ENCODE data around the gene SECTM1. TPM values are rescaled to one million over a fixed set of nuclear protein-coding genes. Genes with fewer than 3 reads are reported as not detected.

Gene SECTM1
- total and polyA plus RNA-seq, 9 of the 15 experiments (the other 6 are each of a cell fraction or from before 2014, with no cell fraction given) = 0.11 to 0.46 (median 0.18) TPM; not detected in 6

DNA sequence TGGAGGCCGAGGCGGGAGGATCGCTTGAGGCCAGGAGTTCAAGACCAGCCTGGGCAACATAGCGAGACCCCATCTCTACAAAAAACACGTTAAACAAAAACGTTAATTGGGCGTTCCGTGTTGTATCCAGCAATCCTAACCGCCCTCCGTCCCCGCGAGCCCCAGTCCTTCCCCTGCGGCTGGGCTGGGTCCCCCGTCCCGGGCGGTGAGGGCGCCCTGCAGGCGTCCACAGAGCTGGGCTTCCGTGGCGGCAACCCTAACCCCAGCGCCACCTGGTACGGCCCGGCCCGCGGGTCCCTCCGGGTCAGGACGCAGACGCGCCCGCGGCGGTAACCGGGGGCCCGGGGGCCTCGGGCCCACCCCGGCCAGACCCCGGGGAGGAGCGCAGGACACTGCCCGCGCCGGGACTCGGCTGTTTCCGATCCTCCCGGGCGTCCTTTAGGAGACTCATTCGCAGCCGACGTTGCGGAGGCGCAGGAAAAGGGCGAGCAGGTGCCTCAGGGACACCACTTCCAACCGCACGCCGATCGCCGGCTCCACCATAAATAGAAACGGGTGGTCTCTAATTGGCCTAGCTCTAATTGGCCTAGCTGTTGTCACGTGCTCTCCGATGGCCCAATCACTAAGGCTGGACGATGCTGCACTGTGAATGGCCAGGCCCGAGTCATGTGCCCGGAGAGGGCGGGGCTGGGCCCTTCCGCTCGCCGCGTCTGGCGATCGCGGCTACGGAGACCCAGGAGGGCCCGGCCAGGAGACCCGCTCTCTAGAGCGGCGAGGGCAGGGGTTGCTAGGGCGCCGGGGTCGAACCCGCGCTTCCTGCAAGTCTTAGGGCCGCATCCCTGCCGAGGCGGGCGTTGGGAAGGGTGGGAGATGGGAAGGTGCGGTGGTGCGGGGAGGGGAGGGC is 41.1 kb downstream of the SECTM1 start (continued):
- TF ChIP-seq, protein P1, sequence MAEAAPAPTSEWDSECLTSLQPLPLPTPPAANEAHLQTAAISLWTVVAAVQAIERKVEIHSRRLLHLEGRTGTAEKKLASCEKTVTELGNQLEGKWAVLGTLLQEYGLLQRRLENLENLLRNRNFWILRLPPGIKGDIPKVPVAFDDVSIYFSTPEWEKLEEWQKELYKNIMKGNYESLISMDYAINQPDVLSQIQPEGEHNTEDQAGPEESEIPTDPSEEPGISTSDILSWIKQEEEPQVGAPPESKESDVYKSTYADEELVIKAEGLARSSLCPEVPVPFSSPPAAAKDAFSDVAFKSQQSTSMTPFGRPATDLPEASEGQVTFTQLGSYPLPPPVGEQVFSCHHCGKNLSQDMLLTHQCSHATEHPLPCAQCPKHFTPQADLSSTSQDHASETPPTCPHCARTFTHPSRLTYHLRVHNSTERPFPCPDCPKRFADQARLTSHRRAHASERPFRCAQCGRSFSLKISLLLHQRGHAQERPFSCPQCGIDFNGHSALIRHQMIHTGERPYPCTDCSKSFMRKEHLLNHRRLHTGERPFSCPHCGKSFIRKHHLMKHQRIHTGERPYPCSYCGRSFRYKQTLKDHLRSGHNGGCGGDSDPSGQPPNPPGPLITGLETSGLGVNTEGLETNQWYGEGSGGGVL (CRISPR knock-in tag; IDR thresholded peaks at IDR 0.05) = no peak
- TF ChIP-seq MEF2D (tag; conservative IDR thresholded peaks at IDR 0.05; ENCODE audit: low read depth) = peak; percentile 82
- TF ChIP-seq SNRNP70 (optimal IDR thresholded peaks at IDR 0.05; ENCODE audit: low read depth, low read length) = no peak
- peak; percentile 67; the same call in 1 of the 2 replicates for TF ChIP-seq MTA1 (IDR thresholded peaks at IDR 0.05; ENCODE audit: borderline replicate concordance)
- TF ChIP-seq, protein P2, sequence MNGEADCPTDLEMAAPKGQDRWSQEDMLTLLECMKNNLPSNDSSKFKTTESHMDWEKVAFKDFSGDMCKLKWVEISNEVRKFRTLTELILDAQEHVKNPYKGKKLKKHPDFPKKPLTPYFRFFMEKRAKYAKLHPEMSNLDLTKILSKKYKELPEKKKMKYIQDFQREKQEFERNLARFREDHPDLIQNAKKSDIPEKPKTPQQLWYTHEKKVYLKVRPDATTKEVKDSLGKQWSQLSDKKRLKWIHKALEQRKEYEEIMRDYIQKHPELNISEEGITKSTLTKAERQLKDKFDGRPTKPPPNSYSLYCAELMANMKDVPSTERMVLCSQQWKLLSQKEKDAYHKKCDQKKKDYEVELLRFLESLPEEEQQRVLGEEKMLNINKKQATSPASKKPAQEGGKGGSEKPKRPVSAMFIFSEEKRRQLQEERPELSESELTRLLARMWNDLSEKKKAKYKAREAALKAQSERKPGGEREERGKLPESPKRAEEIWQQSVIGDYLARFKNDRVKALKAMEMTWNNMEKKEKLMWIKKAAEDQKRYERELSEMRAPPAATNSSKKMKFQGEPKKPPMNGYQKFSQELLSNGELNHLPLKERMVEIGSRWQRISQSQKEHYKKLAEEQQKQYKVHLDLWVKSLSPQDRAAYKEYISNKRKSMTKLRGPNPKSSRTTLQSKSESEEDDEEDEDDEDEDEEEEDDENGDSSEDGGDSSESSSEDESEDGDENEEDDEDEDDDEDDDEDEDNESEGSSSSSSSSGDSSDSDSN (IDR thresholded peaks at IDR 0.05; ENCODE audit: borderline replicate concordance in 1 of 2, low read depth in 2 of 2, low read length in 2 of 2) = peak in 1 of 2 experiments; percentile 26; a peak in 1 of 4 replicates
- no peak for TF ChIP-seq POLR3A (IDR thresholded peaks at IDR 0.05; ENCODE audit: borderline replicate concordance, extremely low read depth, insufficient read depth, insufficient read length)
- TF ChIP-seq PCBP2 (IDR thresholded peaks at IDR 0.05; ENCODE audit: low read depth, low read length, poor library complexity, severe bottlenecking) = no peak
- TF ChIP-seq, protein P3, sequence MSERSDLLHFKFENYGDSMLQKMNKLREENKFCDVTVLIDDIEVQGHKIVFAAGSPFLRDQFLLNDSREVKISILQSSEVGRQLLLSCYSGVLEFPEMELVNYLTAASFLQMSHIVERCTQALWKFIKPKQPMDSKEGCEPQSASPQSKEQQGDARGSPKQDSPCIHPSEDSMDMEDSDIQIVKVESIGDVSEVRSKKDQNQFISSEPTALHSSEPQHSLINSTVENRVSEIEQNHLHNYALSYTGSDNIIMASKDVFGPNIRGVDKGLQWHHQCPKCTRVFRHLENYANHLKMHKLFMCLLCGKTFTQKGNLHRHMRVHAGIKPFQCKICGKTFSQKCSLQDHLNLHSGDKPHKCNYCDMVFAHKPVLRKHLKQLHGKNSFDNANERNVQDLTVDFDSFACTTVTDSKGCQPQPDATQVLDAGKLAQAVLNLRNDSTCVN (CRISPR knock-in tag; IDR thresholded peaks at IDR 0.05) = no peak
- TF ChIP-seq, protein P4, sequence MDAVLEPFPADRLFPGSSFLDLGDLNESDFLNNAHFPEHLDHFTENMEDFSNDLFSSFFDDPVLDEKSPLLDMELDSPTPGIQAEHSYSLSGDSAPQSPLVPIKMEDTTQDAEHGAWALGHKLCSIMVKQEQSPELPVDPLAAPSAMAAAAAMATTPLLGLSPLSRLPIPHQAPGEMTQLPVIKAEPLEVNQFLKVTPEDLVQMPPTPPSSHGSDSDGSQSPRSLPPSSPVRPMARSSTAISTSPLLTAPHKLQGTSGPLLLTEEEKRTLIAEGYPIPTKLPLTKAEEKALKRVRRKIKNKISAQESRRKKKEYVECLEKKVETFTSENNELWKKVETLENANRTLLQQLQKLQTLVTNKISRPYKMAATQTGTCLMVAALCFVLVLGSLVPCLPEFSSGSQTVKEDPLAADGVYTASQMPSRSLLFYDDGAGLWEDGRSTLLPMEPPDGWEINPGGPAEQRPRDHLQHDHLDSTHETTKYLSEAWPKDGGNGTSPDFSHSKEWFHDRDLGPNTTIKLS (IDR thresholded peaks at IDR 0.05; ENCODE audit: borderline replicate concordance, low read depth) = peak; percentile 64; the same call in 1 of the 2 replicates
- no peak; the same call in 1 of the 2 replicates for TF ChIP-seq ETV5 (CRISPR knock-in tag; IDR thresholded peaks at IDR 0.05; ENCODE audit: low read depth)
- no peak; a peak in 1 of 4 replicates for TF ChIP-seq SIN3A (IDR thresholded peaks at IDR 0.05; ENCODE audit: borderline replicate concordance in 2 of 2, control insufficient read depth in 1 of 2, low read depth in 2 of 2, low read length in 2 of 2)
- TF ChIP-seq, protein P5, sequence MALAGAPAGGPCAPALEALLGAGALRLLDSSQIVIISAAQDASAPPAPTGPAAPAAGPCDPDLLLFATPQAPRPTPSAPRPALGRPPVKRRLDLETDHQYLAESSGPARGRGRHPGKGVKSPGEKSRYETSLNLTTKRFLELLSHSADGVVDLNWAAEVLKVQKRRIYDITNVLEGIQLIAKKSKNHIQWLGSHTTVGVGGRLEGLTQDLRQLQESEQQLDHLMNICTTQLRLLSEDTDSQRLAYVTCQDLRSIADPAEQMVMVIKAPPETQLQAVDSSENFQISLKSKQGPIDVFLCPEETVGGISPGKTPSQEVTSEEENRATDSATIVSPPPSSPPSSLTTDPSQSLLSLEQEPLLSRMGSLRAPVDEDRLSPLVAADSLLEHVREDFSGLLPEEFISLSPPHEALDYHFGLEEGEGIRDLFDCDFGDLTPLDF (CRISPR knock-in tag; IDR thresholded peaks at IDR 0.05) = no peak
- TF ChIP-seq SAP30 (IDR thresholded peaks at IDR 0.05; ENCODE audit: borderline replicate concordance, insufficient read depth, low read depth, low read length, poor library complexity, severe bottlenecking) = peak; percentile 78
- TF ChIP-seq, protein P6, sequence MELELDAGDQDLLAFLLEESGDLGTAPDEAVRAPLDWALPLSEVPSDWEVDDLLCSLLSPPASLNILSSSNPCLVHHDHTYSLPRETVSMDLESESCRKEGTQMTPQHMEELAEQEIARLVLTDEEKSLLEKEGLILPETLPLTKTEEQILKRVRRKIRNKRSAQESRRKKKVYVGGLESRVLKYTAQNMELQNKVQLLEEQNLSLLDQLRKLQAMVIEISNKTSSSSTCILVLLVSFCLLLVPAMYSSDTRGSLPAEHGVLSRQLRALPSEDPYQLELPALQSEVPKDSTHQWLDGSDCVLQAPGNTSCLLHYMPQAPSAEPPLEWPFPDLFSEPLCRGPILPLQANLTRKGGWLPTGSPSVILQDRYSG (tag; conservative IDR thresholded peaks at IDR 0.05; ENCODE audit: low read depth) = no peak
